GM12891 (cell line): Measurements from ENCODE around the gene SMPD1.

Source experiments
- DNase-seq: peaks from one replicate; pipeline ENCODE4 v3.0.0; 2011; ENCODE audit warnings: low spot score; ENCODE audit not compliant: insufficient read length
- FAIRE-seq: peaks from 2 replicates; lab custom pipeline; 2011; peaks lifted over from hg19 to GRCh38; lab: Jason Lieb, UNC
- PAX5 ChIP-seq: IDR thresholded peaks from 2 replicates; pipeline ENCODE4 v1.6.1; 2011; ENCODE audit warnings: low read length, moderate library complexity, mild to moderate bottlenecking; ENCODE audit not compliant: insufficient read depth, severe bottlenecking
- POLR2A ChIP-seq: IDR thresholded peaks from 2 replicates; pipeline ENCODE4 v1.6.1; 2011; ENCODE audit warnings: low read depth, low read length, control low read depth
- POLR2AphosphoS5 ChIP-seq: IDR thresholded peaks from 2 replicates; pipeline ENCODE4 v1.6.1; 2011; ENCODE audit warnings: low read depth, low read length, control low read depth
- POU2F2 ChIP-seq: IDR thresholded peaks from 2 replicates; pipeline ENCODE4 v1.6.1; 2011; ENCODE audit warnings: low read depth, mild to moderate bottlenecking, control low read depth, low read length, moderate library complexity
- SPI1 ChIP-seq: IDR thresholded peaks from 2 replicates; pipeline ENCODE4 v1.6.1; 2011; ENCODE audit warnings: low read depth, low read length, control low read depth
- TAF1 ChIP-seq: IDR thresholded peaks from 2 replicates; pipeline ENCODE4 v1.6.1; 2011; ENCODE audit warnings: low read depth, low read length, control low read depth

SMPD1 gene

DNA sequence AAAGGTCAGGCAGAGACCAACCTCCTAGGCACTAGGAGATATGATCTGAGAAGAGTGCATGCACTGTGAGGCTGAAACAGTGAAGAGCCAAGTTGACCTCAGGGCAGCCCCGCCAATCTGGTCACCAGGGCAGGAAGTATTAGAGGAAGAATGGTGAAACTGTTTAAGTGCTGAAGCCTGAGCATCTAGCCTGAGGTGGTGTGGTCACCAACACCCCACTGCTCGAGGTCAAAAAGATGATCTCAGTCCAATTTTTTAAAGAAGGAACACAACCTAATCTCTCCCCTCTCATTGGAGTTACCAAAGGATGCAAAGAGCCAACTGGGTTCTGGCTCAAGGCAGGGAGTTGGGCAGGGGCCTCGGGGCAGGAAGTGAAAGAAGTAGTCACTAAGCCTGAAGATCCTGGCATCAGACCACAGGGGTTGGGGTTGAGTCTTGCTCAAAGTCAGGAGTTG, 24.6 kb downstream of the SMPD1 start:
- no peak for TF ChIP-seq POU2F2
- peak; percentile 64 for TF ChIP-seq SPI1
- DNase-seq (no peak), FAIRE-seq (peak; percentile 91)

GRCh38 chr11:6415797-6416196, 25.5 kb downstream of the SMPD1 start:
- FAIRE-seq (no peak), DNase-seq (no peak)
- no peak for TF ChIP-seq PAX5
- no peak for TF ChIP-seq POU2F2
- TF ChIP-seq SPI1, result 0 out of 2 replicates have a peak, but pooled peaks have one; percentile 11
- TF ChIP-seq POLR2A, result no peak

DNA sequence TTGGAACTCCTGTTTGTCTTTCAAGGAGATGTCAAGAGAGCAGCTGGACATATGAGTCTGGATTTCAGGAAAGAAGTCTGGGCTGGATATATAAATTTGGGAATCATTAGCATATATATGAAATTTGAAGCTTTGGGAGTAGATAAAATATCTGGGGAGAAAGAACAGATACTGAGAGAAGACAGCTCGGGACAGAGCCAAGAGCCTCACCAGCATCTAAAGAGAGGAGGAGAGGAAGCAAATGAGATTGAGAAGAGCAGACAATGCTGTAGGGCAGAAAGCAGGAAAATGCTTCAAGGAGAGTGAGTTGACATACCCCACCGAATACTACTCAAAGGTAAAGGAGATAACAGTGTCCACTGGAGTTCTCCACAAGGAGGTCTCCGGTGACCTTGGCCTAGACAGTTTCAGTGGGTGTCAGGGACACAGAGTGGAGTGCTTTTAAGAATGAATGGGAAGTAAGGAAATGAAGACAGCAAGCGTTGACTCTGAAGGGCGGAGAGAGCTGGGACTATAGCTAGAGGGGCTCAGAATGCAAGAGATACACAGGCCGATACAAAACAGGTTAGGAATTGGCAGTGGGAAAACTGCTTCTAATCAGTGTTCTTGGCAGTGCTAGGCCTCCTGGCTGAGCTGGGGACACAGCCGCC, 27.8 kb downstream of the SMPD1 start:
- TF ChIP-seq POLR2A, result no peak
- no peak for TF ChIP-seq POU2F2
- TF ChIP-seq PAX5, result no peak
- no peak for DNase-seq
- FAIRE-seq, result no peak

DNA sequence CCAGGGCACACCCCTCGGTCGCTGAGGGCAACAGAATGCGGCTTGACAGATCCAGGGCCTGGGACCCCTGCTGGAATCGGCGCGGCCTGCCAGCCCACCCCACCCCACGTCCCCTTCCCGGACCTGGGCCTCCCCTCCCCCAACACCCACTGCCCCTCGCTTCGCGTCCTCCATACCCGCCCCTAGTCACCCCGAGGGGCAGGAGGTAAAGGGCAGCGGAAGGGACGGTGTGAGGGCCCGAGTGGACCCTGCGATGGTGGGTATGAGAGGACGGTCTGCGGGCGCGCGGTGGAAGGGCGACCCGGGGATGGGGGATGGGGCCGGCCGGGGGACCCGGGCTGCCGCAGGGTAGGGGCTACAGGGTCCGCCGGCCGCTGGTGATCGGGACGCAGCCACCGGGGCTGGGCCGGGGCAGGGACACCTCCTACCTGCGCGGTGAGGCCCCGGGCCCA, 28.3 kb downstream of the SMPD1 start:
- no peak for DNase-seq
- peak; percentile 76 for FAIRE-seq
- TF ChIP-seq PAX5 (no peak), TAF1 (no peak), POLR2AphosphoS5 (no peak), POU2F2 (no peak), POLR2A (no peak), SPI1 (no peak)

- FAIRE-seq (peak; percentile 93), DNase-seq (peak; percentile 81)
- TF ChIP-seq SPI1, result no peak
- TF ChIP-seq POLR2AphosphoS5, result no peak
- TF ChIP-seq POLR2A, result no peak
- TF ChIP-seq PAX5, result no peak
- no peak for TF ChIP-seq POU2F2
- TF ChIP-seq TAF1, result no peak
These were observed 28.8 kb downstream of the SMPD1 start, which contains the start of gene APBB1 for GRCh38 chr11:6419009-6419631. Gene APBB1 (minus strand): TSS chr11:6419094. CDS start chr11:6411347, 7,747 bp downstream.

GRCh38 chr11:6420677-6421076, 30.4 kb downstream of the SMPD1 start:
- no peak for TF ChIP-seq TAF1
- TF ChIP-seq PAX5, result no peak
- no peak for TF ChIP-seq POLR2AphosphoS5
- TF ChIP-seq POLR2A, result no peak
- no peak for TF ChIP-seq POU2F2
- no peak for TF ChIP-seq SPI1
- DNase-seq (no peak), FAIRE-seq (no peak)

- no peak for DNase-seq
- no peak for FAIRE-seq
- TF ChIP-seq POLR2AphosphoS5 (no peak), PAX5 (no peak), SPI1 (no peak), TAF1 (no peak), POU2F2 (no peak), POLR2A (no peak)
These were observed 37.2 kb downstream of the SMPD1 start for GRCh38 chr11:6427516-6427915.

DNA sequence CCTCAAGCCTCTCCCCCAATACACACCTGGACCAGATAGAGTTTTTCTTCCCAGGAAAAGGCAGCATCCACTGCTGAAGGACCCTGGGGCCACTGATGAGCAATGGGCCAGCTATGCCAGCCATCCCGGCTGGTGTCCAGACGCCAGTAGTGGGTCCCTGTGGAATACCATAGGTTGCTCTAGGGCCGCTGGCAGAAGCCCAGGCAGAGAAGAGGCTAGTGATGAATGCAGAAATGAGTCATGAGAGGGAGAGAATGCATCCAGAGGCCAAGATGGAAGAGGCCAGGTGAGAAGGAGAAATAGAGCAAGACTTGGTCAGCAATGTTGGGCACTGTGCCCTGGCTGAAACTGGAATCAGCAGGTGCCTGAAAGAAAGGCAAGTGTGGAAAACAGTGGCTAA, 41.6 kb downstream of the SMPD1 start:
- DNase-seq, result no peak
- no peak for FAIRE-seq

GRCh38 chr11:6433998-6434660, 43.9 kb downstream of the SMPD1 start:
- no peak for FAIRE-seq
- no peak for DNase-seq
- TF ChIP-seq TAF1, result no peak
- peak; percentile 91 for TF ChIP-seq PAX5
- no peak for TF ChIP-seq POU2F2
- TF ChIP-seq POLR2AphosphoS5, result no peak
- no peak for TF ChIP-seq SPI1
- no peak for TF ChIP-seq POLR2A

More for the DNA sequence above, 41.6 kb downstream of the SMPD1 start:
- TF ChIP-seq SPI1 (no peak), POLR2AphosphoS5 (no peak), PAX5 (no peak), POU2F2 (no peak), POLR2A (no peak), TAF1 (no peak)
